CD4-positive, alpha-beta T cell treated with Interleukin-10 for 1 hour (primary cell): ENCODE data around the gene SPRR2E.
"Not testable (repeated sequence)": the region's sequence is repeated elsewhere in the genome, so short reads cannot be mapped to it uniquely, and the experiment has no call there.

Experiments used
- DNase-seq: peaks from one replicate; pipeline ENCODE4 v3.0.0-alpha.2; 2020

The SPRR2E gene

GRCh38 chr1:153094426-153094825 is at the start of gene SPRR2E:
TSS of gene SPRR2E (minus strand) at chr1:153094526. CDS start at chr1:153093751, 775 bp downstream.
- no peak for DNase-seq

GRCh38 chr1:153141377-153141776 is 47.1 kb upstream of the SPRR2E start:
- no peak for DNase-seq

- DNase-seq, result no peak
Measured at GRCh38 chr1:153140484-153140883, 46.2 kb upstream of the SPRR2E start.

DNA sequence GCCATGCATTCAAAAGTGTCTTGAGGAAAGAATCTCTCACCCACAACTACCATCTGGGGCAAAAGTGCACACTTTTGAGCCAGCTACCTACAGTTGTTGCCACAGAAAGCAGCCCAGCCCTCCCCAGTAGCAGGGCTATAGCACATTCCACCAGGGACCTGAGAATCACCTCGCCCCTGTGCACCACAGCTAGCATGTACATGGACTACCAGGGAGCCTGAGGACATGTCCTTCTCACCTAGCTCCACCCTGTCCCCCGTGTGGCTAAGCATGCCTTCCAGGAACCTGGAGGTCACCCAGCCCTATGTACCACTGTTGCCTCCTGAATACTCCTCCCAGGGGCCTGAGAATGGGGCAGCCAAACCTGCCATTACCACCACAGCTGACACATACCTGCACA is 39.4 kb upstream of the SPRR2E start:
- DNase-seq, result no peak

DNA sequence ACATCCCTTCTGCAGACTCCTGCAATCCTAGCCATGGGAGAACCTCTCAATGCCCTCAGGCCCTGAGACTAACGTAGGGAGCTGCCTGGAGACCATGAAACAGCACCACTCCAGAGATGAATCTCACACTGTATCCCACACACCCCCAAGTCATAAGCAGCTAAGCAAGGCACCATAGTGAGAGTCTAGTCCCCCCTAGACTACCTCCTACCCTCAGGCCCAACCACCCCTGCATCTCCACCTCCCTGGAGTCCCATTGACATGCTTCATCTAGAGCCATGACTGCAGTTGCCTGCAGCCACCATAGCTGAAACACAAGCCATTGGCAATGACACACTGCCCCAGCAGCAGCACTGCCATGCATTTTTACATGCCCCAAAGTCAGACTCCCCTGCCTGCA is 38.9 kb upstream of the SPRR2E start:
- no peak for DNase-seq

DNA sequence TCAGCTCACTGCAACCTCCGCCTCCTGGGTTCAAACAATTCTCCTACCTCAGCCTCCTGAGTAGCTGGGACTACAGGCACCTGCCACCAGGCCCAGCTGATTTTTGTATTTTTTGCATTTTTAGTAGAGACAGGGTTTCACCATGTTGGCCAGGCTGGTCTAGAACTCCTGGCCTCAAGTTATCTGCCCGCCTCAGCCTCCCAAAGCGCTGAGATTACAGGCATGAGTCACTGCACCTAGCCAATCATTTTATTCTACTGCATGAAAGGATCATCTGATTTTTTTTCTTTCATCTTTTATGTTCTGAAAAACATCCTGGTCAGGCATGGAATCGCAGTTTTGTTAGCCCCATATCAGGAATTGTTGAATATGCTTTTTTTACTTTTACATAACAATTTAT is 34.4 kb upstream of the SPRR2E start:
- DNase-seq, result not testable (repeated sequence)

DNA sequence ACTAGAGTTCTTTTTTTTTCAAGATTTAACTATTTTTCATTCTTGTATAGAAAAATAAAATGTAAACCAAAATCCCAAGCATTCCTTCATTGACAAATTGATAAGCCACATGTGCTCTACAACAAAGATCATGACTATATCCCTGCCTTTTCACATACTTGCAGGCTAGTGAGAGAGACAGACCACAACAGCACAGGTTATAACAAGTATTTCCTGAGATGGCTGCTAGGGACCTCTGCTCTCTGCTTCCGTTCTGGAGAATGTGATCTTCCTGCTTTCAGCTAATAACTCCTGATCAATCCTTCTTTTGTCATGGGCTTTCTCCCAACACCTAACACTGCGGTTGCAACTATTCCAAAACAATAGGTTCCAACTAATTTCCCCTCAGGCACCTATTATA is 33.0 kb upstream of the SPRR2E start:
- DNase-seq, result no peak

- DNase-seq, result no peak
Measured at GRCh38 chr1:153125536-153125935, 31.2 kb upstream of the SPRR2E start.

DNA sequence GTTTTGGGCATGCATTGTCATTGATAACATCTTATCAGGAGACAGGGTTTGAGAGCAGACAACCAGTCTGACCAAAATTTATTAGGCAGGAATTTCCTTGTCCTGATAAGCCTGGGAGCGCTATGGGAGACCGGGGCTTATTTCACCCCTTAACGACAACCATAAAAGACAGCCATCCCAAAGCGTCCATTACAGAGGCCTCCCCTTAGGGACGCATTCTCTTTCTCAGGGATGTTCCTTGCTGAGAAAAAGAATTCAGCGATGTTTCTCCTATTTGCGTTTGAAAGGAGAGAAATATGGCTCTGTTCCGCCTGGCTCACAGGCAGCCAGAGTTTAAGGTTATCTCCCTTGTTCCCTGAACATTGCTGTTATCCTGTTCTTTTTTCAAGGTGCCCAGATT is 29.5 kb upstream of the SPRR2E start:
- not testable (repeated sequence) for DNase-seq

- DNase-seq, result no peak
Measured at GRCh38 chr1:153122831-153123421, 28.6 kb upstream of the SPRR2E start.

GRCh38 chr1:153120945-153121344 is 26.6 kb upstream of the SPRR2E start:
- no peak for DNase-seq

DNA sequence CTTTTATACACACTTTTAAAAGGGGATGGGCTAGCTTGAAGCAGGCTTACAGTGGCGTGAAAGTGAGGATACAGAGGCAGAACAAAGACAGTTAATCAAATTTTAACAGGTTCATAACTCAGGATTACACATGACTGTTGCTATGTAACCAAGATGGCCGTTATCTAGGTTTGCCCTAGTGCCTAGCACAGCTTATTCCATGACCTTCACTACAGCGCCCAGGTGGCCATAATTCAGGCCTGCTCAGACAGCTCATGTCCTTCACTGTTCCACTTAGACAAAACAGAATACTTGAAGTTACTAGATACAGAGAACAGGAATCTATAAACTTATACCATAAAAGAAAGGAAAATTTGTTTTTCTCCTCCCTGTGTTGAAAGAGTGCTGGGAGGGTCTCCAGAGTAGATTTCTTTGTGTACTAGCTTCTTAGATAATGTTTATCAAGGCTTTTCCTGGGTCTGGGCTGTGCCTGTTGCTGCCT is 25.2 kb upstream of the SPRR2E start:
- DNase-seq, result no peak

DNA sequence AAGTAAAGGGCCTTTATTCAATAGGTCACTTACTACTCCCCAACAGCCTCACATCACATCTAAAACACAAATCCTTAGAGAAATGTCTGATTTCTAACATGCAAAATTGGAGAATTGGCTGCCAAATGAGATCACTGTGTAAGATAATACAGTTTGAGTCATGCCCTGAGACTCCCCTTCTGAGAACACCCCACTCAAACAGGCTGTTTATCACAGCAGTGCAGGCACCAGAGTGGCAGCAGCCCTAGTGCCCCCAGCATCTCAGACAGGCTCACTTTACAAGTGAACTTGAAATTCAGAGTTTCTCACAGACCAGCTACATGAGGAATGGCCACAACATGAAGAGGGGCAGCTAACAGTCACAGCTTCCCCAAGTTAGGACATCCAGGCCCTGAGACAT is 20.9 kb upstream of the SPRR2E start:
- not testable (repeated sequence) for DNase-seq

DNA sequence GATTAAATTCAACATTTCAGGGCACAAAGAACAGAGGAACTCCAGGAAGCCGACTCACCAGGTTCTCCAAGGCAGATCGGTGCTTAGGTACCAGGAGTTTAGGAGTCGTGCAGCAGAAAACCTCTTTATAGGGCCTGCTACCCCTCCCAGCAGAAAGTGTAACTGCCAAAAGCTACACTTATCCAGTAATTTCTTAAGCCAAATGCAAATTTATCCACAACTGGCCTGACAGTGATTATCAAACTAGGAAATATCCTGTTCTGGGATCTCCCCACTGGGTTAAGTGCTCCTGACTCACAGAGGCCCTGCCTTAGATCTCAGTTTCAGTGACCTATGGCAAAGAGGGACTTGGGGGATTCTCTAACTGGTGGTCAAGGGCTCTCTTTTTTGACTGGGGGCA is 19.1 kb upstream of the SPRR2E start, which contains the start of gene SPRR2F:
TSS of gene SPRR2F (minus strand) at position 101 of the 400 bp plus-strand sequence. CDS start 783 bp downstream, outside the sequence.
- DNase-seq, result no peak

DNA sequence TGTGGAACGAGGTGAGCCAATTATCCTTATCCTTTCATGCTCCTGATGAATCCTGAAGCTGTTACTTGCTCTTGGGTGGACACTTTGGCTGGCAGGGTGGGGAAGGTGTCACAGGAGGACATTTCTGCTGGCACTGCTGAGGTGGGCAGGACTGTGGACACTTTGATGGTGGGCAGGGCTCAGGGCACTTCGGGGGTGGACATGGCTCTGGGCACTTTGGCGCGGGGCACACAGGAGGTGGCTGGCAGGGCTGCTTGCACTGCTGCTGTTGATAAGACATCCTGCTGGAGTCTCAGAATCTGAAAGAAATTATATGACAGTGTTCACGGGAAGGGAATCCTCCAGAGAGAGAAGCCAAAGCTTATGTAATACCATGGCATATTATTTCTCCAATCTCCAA is 18.1 kb upstream of the SPRR2E start:
- not testable (repeated sequence) for DNase-seq

DNA sequence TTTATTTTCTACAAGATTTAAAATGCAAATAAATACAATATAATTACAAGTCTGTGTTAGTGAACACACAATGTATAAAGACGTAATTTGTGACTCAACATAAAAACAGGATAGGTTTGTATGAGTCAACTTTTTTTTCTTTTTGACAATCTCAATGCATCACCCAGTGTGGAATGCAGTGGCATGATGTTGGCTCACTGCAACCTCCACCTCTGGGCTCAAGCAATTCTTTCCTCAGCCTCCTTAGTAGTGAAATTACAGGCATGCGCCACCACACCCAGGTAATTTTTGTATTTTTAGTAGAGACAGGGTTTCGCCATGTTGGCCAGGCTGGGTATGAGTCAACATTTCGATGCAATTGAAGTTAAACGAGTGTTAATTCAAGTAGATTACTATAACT is 5.9 kb upstream of the SPRR2E start:
- no peak for DNase-seq

- no peak for DNase-seq
Measured at GRCh38 chr1:153099461-153100045, 5.2 kb upstream of the SPRR2E start.

- no peak for DNase-seq
Measured at GRCh38 chr1:153095764-153096163, 1.4 kb upstream of the SPRR2E start.

DNA sequence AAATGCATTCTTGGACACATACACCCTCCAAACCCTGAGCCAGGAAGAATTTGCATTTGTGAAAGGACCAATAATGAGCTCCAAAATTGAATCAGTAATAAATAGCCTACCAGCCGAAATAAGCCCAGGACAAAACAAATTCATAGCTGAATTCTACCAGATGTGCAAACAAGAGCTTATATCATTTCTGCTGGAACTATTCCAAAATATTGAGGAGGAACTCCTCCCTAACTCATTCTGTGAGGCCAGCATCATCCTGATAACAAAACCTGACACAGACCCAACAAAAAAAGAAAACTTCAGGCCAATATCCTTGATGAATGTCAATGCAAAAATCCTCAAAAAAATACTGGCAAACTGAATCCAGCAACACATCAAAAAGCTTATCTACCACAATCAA is 6.7 kb downstream of the SPRR2E start:
- DNase-seq, result no peak

GRCh38 chr1:153081736-153082135 is 12.6 kb downstream of the SPRR2E start:
- DNase-seq, result no peak

- no peak for DNase-seq
Measured at GRCh38 chr1:153072806-153073726, 21.3 kb downstream of the SPRR2E start.

DNA sequence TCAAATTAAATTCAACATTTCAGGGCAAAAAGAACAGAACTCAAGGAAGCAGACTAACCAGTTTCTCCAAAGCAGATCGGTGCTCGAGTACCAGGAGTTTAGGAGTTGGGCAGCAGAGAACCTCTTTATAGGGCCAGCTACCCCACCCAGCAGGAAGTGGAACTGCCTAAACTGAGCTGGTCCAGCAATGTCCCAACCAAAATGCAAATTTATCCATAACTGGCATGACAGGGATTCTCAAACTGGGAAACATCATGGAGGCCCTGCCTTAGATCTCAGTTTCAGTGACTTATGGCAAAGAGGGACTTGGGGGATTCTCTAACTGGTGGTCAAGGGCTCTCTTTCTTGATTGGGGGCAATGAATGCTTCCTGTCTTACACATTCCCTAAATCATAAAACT is 22.8 kb downstream of the SPRR2E start, which contains the start of gene SPRR2B:
TSS of gene SPRR2B (minus strand) at position 101 of the 400 bp plus-strand sequence. CDS start 772 bp downstream, outside the sequence.
- no peak for DNase-seq

DNA sequence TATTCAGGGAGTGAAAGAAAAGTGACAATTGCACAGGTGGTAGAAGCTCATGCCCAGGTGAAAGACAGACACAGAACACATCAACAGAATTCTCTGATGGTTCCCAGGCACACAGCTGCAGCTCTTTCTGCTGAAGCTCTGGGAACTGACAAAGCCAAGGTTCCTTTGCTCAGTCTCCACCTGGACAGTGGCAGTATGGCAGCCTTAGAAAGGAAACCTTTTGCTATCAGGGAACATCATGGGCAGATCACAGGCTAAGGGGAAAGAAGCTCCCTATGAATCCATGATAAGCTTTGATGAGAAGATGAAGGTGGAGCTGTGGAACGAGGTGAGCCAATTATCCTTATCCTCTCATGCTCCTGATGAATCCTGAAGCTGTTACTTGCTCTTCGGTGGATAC is 24.1 kb downstream of the SPRR2E start:
- DNase-seq, result no peak
